GM21367 (cell line): ENCODE results near the gene DBF4B.

ENCODE experiments used
- ATAC-seq: cut with Tn5 transposase; IDR thresholded peaks from one replicate; pipeline ENCODE4 v1.9.1; 2021; ENCODE audit not compliant: unreplicated experiment

The DBF4B gene

DNA sequence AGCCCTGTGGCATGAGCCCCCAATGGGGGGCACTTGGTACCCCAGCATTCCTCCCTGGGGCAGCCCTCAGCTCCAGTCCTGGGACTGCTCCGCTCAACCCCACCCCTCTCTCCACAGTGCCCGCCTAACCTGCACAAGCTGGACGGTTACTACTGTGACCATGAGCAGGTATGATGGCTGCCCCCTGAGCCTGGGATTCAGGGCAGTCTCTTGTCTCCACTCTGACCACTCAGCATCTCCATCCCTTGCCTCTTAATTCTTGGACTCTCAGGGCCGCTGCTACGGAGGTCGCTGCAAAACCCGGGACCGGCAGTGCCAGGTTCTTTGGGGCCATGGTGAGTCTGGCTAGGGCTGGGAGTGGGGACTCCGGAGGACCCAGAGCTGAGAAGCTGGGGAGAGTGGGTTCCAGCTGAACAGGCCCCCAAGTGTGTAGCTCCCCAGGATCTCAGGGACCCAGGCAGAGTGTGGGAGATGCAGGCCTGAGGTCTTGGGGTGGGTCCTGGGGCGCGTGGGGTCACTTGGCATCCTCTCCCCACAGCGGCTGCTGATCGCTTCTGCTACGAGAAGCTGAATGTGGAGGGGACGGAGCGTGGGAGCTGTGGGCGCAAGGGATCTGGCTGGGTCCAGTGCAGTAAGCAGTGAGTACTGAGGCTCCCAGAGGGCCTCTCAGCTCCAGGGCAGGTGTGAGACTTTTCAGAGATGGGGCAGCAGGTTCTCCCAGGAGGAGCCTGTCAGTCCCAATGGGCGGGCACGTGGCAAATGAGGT, 68.3 kb downstream of the DBF4B start:
- no peak for ATAC-seq

DNA sequence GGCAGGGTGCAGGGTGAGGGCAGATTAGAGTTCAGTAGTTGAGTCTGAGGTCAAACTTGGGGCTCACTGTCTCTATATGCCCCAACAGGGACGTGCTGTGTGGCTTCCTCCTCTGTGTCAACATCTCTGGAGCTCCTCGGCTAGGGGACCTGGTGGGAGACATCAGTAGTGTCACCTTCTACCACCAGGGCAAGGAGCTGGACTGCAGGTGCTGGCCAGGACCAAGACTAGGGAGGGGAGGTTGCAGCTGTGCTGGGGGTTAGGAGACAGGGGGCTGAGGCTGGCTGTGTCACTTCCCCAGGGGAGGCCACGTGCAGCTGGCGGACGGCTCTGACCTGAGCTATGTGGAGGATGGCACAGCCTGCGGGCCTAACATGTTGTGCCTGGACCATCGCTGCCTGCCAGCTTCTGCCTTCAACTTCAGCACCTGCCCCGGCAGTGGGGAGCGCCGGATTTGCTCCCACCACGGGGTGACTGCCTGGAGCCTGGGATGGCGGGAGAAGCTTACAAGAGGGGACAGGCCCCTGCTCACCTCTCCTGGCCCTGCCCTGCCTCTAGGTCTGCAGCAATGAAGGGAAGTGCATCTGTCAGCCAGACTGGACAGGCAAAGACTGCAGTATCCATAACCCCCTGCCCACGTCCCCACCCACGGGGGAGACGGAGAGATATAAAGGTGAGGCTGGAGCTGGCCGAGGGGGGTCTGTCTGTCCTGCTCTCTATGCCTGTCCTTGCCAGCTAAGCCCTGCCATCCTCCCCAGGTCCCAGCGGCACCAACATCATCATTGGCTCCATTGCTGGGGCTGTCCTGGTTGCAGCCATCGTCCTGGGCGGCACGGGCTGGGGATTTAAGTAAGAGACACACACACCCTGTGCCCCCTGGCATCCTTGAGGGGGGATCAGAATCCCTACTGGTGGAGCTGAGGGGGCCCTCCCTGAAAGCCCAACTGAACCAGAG, 69.2 kb downstream of the DBF4B start:
- no peak for ATAC-seq

DNA sequence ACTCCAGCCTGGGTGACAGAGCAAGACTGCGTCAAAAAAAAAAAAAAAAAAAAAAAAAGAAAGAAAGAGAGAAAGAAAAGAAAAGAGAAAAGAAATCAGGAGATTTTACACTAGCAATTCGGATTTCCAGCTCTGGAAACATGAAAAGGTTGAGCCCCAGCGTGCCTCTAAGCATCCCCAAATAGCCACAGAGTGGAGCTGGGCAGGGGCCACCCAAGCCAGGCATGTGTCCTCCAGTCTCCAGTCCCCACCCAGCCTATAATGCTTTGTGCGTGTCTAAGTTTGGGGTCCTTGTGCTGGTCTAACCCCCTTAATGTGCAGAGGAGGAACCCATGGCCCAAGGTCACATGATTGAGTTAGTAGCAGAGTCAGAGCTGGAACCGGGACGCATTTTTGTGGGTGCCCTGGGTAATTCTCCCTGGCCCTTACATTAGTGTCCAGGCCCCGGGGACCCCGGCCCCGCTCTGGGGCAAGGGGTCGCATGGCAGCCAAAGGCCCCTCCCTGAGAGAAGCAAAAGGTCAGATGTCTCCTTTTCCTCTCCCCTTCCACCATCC, 70.3 kb downstream of the DBF4B start:
- ATAC-seq = no peak

DNA sequence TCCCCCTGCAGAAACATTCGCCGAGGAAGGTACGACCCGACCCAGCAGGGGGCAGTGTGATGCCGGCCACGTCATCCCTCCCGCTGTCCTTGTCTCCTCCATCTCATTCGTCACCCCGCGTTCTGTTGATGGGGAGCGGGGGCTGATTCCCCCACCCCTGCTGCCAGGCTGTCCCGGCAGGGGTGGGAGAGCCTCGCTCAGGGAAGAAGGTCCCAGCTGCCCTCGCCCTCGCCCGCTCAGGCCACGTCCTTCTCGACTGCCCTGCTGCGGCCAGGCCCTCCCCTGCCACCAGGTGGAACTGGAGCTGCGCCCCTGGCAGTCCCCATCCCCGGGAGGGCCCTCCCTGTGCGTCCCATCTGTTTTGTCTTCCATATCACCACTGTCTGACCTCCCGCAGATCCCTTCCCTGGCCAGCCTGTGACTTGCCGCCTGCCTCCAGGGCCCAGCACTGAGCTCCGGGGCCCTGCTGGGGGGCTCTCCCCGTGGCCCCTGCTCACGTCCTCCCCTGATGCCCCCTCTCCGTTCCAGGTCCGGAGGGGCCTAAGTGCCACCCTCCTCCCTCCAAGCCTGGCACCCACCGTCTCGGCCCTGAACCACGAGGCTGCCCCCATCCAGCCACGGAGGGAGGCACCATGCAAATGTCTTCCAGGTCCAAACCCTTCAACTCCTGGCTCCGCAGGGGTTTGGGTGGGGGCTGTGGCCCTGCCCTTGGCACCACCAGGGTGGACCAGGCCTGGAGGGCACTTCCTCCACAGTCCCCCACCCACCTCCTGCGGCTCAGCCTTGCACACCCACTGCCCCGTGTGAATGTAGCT, 71.0 kb downstream of the DBF4B start:
- no peak for ATAC-seq

DNA sequence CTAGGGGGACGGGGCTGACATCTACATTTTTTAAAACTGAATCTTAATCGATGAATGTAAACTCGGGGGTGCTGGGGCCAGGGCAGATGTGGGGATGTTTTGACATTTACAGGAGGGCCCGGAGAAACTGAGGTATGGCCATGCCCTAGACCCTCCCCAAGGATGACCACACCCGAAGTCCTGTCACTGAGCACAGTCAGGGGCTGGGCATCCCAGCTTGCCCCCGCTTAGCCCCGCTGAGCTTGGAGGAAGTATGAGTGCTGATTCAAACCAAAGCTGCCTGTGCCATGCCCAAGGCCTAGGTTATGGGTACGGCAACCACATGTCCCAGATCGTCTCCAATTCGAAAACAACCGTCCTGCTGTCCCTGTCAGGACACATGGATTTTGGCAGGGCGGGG, 71.7 kb downstream of the DBF4B start:
- ATAC-seq = no peak

DNA sequence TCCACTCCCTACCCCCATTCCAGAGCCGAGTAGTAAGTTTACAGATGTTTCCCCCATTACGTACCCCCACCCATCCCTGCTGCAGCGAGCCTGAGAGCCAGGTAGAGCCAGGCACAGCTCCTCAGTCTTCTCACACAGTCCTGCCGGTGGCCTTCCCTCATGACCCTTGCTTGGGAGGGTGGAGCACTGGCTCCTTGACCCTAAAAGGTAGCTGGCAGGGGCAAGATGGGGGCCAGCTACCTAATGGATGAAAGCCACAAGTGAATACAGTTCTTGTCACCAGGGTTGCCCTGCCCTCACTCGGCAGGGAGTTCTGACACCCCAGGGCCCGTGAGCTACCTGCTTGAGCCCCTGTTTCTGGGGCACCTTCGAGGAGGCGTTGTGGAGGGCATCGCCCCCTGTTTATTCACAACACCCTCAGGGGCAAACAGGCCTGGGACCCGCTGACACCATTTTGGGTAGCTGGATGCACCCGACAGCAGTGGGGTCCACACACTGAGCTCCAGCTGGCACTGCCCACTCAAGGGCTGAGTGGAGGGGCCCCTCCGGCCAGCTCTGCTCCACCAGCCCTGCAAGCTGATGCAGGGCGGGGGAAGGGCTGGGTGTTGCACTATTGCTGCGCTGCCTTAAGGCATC, 72.5 kb downstream of the DBF4B start:
- no peak for ATAC-seq

DNA sequence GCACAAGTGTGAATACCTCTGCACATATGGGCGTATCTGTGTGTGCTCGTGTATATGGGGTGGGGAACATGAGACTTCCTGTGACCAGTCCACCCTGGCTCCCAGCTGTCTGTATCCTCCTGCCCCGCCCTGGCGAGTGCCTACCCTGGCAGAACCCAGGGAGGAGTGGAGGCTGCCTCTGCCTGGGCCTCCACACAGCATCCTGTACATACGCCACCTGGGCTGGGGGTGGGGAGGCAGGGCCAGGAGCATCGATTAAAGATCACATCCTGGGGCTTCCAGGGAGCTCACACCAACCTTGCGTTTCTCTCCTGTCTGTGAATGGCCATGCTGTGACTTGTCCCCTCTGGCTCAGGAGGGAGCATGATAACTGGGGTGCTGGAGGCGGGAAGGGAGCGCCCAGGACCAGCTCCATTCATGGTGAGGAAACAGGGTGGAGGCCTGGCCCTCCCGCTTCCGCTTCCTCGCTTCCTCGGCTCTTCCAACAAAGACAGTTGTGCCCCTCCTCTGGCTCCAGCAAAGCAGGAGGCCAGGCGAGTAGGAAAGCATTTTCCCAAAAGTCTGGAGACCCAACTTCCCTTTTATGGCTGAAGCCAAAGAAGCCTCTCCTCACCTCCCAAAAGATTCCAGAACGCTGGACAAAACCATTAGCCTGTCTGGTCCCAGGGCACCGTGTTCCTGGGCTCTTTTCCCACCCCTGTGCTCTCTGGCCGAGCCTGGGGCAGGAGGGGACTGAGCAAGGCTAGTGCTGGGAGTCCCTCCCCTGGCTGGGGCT, 73.3 kb downstream of the DBF4B start:
- ATAC-seq = no peak

DNA sequence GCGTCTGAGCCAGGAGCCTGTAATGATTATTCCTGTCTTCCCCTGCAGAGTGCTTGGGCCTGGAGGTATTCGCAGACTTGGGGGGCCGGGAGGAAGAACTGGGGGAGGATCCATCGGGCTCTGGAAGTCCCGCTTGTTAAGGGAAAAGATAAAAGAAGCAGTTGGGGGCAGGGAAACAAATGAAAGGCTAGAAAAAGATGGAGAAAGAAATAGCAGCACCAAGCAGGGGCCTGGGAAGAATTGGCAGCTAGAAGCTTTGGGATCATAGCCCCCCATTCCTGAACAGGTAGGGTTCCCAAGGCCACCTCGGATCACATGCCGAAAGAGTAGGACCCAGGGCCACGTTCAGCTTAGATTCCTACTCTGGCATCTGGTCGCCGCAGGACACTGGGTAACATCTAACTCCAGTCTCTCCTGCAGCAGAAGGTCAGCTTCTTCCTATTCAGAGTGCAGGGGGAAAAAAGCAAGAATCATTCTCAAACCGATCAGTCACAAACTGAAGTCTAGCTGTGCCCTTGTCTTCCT, 73.9 kb downstream of the DBF4B start:
- no peak for ATAC-seq

DNA sequence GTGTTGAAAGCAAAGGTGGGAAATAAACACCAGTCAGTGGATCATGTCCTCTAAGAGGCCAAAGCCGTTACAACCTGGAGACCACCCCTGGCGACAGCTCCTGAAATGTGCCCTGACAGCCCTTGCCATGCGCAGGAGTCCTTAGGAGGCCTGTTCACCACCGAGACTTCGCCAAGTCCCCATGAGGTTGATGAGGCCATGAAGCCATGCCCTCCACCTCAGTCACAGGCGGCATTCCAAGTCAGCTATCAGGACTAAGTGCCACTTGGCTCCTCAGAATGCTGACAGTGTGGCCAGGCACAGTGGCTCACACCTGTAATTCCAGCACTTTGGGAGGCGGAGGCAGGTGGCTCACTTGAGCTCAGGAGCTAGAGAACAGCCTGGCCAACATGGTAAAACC, 77.5 kb downstream of the DBF4B start:
- ATAC-seq = no peak

DNA sequence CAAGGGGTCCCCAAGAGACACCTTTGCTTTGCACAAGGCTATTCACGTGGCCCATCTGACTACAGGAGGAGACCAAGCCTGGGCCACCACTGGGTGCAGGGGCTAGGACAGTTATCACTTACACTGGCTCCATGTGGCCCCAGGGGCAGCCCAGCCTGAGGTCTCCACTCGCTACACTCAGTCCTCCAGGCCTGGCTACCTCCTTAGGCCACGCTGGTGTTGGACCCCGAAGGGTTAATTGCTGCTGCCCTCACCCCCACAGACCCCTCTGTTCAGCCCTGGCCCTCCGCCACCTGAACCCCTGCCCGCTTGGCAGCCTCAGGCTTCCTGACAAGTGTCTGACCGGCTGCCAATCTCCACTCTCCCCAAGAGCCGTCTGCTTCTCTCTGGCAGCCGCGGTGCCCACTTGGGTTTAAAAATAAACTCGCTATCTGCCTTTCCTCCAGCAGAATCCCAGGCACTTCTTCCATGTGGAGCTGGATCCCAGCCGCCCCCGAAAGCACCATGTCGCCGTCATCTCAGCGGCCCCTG, 78.2 kb downstream of the DBF4B start:
- no peak for ATAC-seq

DNA sequence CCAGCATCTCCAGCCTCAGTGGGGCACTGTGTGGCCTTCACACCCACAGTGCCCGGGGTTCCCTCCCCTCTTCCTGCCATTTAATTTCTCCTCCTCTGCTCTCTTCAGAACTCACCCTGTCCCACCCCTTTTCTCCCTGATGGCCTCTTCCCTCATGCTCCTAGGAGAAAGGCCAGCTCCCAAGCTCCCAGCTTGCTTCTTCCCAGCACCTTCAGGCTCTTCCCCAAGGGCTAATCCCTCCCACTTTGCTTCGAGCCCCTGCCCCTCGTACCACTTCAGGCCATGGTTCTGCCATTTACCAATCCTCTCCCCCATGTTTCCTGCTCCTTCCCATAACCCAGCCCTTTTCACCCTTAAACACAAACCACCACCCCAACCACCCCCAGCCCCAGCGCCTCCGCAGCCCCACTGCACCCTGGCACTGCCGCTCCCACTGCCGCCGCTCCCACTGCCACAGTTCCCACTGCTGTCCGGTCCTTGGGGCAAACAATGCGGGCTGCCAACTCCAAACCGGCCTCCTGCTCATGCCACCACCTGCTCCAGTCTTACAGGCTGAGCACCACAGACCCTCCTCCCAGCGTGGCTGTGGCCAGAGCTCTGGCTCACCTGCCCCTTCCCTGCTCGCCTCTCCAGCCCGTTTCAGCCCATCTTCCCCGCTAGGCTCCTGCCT, 78.9 kb downstream of the DBF4B start:
- ATAC-seq = no peak

DNA sequence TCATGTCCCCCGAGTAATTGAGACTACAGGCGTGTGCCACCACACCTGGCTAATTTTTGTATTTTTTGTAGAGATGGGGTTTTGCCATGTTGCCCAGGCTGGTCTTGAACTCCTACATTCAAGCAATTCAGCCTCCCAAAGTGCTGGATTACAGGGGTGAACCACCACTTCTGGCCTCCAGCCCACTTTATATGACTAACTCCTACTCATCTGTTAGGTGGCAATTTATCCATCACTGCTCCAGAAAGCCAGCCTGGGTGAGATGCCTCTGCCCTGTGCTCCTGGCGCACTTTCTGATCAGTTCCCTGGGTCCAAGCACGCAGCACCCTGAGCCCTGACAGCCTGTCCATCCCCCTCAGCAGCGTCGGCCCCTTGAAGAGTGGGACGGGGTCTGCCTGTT, 79.7 kb downstream of the DBF4B start:
- ATAC-seq = no peak

DNA sequence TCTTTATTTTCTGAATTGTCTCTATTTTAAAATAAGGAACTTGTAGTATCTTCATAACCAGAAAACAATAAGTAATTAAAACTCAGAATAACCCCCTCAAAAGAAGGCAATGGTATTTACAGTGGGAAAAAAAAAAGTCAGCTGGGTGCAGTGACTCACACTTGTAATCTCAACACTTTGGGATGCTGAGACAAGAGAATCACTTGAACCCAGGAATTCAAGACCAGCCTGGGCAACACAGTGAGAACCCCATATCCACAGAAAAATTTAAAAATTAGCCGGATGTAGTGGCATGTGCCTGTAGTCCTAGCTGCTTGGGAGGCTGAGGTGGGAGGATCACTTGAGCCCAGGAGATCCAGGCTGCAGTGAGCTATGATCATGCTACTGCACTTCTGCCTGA, 83.8 kb downstream of the DBF4B start:
- ATAC-seq = no peak

DNA sequence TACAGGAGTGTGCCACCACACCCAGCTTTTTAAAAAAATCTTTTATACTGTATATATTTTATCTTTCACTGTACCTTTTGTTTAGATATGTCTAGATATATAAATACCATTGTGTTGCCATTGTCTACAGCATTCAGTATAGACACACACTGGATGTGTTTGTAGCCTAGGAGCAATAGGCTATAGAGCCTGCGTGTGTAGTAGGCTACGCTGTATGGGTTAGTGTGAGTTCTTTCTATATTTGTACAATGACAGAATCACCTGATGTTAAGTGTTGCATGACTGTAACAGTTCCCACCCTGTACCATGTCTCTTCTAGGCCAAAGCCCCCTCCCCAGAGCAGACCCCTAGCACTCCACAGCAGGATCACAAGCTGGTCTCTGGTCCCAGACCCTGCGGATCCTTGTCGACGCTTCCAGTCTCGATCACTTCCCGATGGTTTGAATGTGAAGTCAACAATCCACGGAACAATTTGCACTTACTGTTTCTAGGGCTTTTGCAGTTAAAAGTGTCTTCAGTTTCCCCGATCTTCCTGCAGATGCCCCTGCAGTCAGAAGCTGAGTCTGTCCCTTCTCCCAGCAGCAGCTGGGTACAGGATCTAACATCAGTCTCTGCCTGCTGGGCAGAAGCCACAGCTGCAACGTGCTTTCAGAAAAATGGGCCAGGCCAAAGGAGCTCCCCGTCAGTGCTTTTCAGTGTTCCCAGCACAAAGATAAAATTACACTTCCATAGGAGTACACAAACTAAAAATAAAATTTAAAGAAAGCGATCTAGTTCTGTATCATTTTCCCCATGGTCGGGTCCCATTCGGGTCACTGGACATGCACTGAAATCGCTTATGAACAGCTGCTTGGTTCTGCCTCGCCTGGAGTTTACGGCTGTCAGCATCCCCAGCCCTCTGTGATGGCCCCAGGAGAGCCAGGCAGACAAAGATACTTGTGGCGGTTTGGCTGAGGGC, 85.7 kb downstream of the DBF4B start:
- no peak for ATAC-seq

DNA sequence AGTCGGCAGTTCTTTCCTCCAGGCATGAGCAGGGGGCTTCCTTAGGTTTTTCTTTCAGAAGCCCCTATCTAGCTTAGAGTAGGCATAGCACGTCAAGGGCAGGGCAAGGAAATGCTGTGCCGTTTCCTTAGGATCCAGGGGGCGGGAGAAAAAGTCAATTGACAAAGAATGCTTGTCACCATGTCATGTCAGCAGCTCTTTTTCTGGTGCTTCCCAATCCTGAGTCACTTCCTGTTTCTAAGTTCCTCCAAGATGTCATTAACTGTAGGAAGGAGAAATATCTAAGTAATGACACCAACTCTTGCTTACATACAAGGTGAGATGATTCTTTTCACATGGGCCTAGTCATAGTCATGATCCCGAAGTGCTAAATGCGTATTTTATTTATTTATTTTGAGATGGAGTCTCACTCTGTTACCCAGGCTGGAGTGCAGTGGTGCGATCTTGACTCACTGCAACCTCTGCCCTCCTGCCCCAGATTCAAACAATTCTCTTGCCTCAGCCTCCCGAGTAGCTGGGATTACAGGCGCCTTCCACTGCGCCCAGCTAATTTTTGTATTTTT, 86.5 kb downstream of the DBF4B start:
- ATAC-seq = no peak

DNA sequence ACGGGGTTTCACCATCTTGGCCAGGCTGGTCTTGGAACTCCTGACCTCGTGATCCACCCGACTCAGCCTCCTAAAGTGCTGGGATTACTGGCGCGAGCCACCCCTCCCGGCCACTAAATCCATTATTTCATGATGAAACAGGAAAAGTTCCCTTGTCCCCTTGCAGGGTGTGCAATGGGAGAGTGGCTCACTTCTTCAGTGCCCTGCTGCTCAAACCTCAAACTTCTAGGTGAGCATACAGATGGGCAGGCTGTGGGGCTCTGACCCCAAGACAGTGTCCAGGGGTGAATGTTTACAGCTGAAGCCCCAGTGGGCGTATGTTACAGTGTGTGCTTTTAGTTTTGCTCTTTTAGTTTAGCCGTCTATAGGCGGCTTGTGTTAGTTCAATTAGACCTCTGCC, 87.0 kb downstream of the DBF4B start:
- ATAC-seq = no peak

DNA sequence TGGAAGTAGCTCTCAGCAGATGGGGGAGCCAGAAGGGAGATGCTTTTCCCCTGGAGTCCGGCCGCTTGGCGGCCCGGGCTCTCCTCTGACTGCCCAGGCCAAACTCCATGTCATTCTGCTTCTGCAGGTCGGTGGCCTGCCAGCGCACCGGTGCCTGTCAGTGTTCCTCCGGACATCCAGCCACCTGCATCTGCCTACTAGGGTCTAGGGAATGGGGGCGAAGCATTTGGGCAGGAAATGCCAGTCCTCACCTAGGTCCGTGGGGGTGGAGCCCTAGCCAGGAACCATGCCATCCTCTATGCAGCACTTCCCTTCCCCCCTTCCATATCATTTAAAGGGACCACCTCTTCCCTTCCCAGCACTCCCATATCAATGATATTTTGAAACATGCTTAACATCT, 87.5 kb downstream of the DBF4B start:
- no peak for ATAC-seq
